ENCODE results near the gene RPS6KA3.

GRCh38 chrX:20143561-20143960 is 123.1 kb downstream of the RPS6KA3 start:
- no peak for TF ChIP-seq POLR2A (IDR thresholded peaks at IDR 0.05)
- no peak for TF ChIP-seq CTCF (IDR thresholded peaks at IDR 0.05 in 8 of 11, conservative IDR thresholded peaks at IDR 0.05 in 3 of 11)
- no peak for TF ChIP-seq POLR2AphosphoS5 (IDR thresholded peaks at IDR 0.05)

Measured in spleen (tissue), 7 donors.